ENCODE measurements around the gene CCBE1.

CCBE1 gene

DNA sequence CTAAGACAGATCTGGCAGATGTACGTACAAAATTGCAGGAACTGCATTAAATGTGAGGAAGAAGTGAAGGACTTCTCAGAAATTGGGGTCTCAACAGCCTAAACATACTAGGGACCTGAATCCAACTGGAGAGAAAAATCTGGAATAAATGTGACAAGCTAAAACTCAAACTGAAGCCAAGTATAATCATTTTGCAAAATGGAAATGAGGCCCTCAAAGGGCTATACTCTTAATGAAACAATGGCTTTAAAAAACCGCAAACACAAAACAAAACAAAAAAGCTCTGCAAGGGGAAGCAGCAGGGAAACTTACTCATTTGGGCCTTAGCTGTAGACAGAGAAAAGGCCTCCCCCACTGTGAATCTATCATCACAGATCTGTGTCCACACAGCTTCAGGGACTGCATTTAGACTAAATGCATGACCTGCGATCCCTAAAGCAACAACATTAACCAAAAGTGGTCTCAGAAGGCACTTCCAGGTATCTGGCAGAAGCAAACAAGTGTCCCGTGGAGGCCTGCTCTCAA lies 63.2 kb downstream of the CCBE1 start:
- CTCF ChIA-PET = interaction anchor here (1.0 to 7.5 kb wide), 2 partner anchors 9 to 189 kb away, joined by 3 to 77 read pairs; no protein-coding TSS in a partner anchor

DNA sequence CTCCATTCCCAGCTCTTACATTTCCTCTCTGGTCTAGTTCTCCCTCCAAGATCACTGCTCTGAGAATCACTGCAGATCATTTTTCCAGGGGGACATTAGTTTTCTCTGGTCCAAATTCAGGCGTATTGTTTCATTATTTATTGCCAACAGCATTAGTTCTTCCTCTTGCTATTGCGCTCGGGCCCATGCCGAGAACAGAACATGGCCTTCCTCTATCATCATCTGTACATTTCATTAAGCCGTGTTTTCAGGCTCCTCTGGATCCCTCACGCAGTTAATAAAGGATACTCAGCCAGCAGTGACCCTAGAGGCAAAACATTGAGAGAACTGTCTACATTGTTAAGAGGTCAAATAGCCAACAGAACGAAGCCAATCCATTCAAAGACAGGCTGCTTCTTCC lies 63.9 kb downstream of the CCBE1 start:
- CTCF ChIA-PET = interaction anchor here (1.1 to 7.5 kb wide), 3 partner anchors 9 to 190 kb away, joined by 3 to 77 read pairs (median 4); no protein-coding TSS in a partner anchor
- TF ChIP-seq, protein P1, sequence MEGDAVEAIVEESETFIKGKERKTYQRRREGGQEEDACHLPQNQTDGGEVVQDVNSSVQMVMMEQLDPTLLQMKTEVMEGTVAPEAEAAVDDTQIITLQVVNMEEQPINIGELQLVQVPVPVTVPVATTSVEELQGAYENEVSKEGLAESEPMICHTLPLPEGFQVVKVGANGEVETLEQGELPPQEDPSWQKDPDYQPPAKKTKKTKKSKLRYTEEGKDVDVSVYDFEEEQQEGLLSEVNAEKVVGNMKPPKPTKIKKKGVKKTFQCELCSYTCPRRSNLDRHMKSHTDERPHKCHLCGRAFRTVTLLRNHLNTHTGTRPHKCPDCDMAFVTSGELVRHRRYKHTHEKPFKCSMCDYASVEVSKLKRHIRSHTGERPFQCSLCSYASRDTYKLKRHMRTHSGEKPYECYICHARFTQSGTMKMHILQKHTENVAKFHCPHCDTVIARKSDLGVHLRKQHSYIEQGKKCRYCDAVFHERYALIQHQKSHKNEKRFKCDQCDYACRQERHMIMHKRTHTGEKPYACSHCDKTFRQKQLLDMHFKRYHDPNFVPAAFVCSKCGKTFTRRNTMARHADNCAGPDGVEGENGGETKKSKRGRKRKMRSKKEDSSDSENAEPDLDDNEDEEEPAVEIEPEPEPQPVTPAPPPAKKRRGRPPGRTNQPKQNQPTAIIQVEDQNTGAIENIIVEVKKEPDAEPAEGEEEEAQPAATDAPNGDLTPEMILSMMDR (IDR thresholded peaks at IDR 0.05; ENCODE audit: control extremely low read depth, extremely low read depth, low read depth, missing control alignments) = no peak
- POLR2A ChIA-PET = no interaction called here
- no peak for DNase-seq (ENCODE audit: extremely low spot score)

More for the DNA sequence above, 63.2 kb downstream of the CCBE1 start:
- TF ChIP-seq, protein P1 (IDR thresholded peaks at IDR 0.05; ENCODE audit: control extremely low read depth, extremely low read depth, low read depth, missing control alignments) = no peak
- DNase-seq (ENCODE audit: extremely low spot score) = no peak
- POLR2A ChIA-PET = no interaction called here

DNA sequence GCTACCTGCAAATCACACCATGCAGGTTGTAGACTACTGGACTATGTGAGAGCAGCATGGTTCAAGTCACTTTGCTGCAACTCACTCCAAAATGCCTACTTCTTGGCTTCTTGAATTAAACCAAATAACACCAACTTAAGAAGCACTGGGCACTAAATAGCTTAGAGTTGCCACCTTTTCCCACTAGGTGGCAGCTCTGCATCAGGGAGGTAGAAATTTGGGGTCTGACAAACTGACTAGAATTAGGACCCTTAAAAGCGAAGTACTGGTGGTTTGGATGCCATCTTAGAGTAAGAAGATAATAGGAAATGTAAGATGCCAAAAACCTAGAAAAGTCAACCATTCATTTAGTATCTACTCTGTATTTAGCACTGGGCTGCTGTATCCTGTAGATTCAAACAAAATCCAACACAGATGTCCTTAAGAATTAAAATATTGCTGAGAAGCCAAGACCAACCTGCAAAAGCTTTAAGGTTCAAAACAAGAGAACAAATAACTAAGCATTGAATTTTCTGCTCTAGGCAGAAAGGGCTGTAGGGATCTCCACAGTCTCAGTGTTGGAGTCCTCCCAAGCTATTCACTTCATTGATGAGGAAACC lies 65.5 kb downstream of the CCBE1 start:
- ChIA-PET CTCF (interaction anchor here (0.7 to 7.5 kb wide), 26 partner anchors 10 to 1019 kb away, joined by 3 to 77 read pairs (median 4); no protein-coding TSS in a partner anchor), POLR2A (no interaction called here)
- DNase-seq (ENCODE audit: extremely low spot score) = peak; percentile 21
- TF ChIP-seq, protein P1 (IDR thresholded peaks at IDR 0.05; ENCODE audit: control extremely low read depth, extremely low read depth, low read depth, missing control alignments) = peak; percentile 61

DNA sequence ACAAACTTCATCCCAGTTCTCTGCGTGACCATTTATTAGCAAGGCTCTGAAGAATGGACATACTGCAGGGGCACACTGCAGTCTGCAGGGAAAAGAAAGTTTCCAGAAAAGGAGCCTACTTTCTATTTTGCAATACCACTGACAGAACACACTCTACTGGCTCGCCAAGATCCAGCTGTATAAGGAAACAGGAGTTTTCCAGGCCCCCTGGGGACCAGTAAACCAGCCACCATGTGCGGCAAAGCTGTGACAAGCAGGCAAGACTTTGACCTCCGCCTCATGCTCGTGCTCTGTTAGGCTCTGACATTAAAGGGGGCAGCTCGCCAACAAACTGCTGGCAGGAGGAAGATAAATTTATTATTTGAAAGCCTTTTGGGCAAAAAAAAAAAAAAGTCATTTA lies 67.3 kb downstream of the CCBE1 start:
- no peak for DNase-seq (ENCODE audit: extremely low spot score)
- TF ChIP-seq, protein P1 (IDR thresholded peaks at IDR 0.05; ENCODE audit: control extremely low read depth, extremely low read depth, low read depth, missing control alignments) = no peak
- ChIA-PET CTCF (interaction anchor here (3.6 to 7.5 kb wide), 2 partner anchors 14 to 193 kb away, joined by 16 to 77 read pairs; no protein-coding TSS in a partner anchor), POLR2A (no interaction called here)

DNA sequence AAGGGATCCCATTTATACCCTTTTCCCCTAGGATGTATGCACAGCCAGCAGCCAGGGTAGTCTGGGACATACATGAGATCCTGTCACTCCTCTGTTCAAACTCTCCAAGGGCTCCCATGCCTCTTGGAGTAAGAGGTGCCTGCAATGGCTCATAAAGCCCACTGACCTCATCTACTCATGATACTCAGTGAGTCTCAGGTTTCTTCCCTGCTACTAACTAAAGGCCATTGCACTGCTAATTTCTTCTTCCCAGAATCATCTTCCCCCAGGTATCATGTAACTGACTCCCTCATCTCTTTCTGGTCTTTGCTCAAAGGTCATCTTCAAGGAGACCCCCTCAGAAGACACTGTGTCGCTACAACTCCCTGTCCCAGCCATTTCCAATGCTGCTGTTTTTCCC lies 68.2 kb downstream of the CCBE1 start:
- ChIA-PET POLR2A (no interaction called here), CTCF (interaction anchor here (3.6 to 7.5 kb wide), 2 partner anchors 13 to 194 kb away, joined by 16 to 77 read pairs; no protein-coding TSS in a partner anchor)
- TF ChIP-seq, protein P1 (IDR thresholded peaks at IDR 0.05; ENCODE audit: control extremely low read depth, extremely low read depth, low read depth, missing control alignments) = no peak
- DNase-seq (ENCODE audit: extremely low spot score) = no peak

DNA sequence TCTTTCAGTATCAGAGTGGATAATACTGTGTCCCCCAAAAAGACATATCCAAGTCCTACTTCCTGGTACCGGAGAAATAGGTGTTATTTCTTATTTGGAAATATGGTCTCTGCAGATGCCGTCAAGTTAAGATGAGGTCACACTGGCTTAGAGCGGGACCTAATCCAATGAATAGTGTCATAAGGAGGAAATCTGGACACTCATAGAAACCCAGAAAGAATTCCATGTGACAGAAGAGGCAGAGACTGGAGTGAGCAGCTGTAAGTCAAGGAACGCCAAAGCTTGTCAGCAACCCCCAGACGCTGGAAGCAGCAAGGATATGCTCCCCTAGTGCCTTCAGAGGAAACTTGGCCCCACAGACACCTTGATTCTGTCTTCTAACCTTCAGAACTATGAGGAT lies 69.8 kb downstream of the CCBE1 start:
- POLR2A ChIA-PET = no interaction called here
- CTCF ChIA-PET = interaction anchor here (2.3 kb wide), 1 partner anchor 196 kb away, joined by 9 read pairs; no protein-coding TSS in a partner anchor
- no peak for DNase-seq (ENCODE audit: extremely low spot score)
- TF ChIP-seq, protein P1 (IDR thresholded peaks at IDR 0.05; ENCODE audit: control extremely low read depth, extremely low read depth, low read depth, missing control alignments) = no peak

Data from GM10248 (cell line).